DMS 273 (cell line): ENCODE results near the gene TIGD7.
"Not testable (repeated sequence)": the region's sequence is repeated elsewhere in the genome, so short reads cannot be mapped to it uniquely, and the experiment has no call there.

Source experiments
- DNase-seq: peaks from one replicate; lab custom pipeline; 2025; ENCODE audit not compliant: unreplicated experiment; lab: John Stamatoyannopoulos, UW

Gene TIGD7

DNA sequence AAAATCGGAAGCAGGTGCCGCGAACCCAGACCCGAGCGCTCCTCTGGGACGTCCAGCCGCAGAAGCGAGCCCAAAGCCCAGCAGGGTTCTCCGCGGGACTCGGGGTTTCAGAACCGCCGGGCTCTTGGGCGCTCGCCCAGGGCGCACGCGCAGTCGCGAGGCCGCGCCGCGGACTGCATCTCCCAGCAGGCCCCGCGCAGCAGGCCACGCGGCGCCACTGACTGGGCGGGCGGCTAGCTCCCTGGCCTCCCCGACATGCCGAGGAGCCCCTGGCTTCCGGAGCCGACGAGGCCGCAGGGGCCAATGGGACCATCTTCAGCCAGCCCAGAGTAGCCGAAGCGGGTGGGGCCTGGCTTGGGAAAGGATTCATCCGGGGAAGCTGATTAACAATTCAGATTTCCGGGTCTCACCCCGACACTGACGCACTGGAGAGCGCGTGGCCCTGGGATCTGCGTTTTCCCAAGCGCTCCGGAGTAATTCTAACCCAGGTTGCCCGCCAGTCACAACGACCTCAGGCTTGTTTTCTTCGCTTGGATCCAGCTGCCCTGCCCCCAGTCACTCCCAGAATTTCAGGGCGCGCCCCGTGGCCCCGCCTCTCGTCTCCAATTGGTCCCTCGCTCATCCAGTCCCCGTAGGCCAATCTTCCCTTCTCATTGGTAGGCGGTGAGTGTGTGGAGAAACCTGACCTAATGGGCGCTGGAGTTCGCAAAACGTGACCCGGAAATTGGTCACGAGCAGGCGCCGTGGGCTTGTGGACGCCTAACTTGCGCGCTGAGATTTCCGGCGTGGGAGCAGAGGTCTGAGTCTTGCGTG lies 22.3 kb downstream of the TIGD7 start, which contains the start of gene ZNF263:
ZNF263 (plus strand) TSS at position 762 of the 813 bp plus-strand sequence. CDS start 328 bp downstream, outside the sequence.
- peak; percentile 99 for DNase-seq

DNA sequence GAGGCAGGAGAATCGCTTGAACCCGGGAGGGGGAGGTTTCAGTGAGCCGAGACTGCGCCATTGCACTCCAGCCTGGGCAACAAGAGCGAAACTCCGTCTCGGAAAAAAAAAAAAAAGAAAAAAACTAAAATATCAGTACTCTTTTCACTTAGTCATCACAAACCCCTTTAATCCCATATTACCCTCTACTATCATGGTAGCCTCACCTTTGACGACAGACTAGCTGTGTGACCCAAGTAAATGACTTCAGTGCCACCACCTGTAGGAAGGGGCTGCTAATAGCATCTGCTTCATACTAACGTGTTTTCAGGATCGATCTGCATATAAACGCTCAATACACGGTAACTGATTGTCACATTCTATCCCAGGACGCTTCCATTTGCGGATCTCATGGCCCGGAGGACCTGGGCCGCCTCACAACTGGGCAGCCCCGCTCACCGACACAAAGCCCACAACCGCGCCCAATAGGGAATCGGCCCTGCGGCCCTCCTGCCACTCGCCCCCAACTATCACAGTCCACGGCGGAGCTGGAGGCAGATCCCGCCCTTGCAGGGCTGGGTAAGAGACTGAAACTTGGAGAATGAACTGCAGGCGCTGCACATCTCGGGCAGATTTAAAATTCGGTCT lies 23.0 kb downstream of the TIGD7 start:
- peak; percentile 93 for DNase-seq

DNA sequence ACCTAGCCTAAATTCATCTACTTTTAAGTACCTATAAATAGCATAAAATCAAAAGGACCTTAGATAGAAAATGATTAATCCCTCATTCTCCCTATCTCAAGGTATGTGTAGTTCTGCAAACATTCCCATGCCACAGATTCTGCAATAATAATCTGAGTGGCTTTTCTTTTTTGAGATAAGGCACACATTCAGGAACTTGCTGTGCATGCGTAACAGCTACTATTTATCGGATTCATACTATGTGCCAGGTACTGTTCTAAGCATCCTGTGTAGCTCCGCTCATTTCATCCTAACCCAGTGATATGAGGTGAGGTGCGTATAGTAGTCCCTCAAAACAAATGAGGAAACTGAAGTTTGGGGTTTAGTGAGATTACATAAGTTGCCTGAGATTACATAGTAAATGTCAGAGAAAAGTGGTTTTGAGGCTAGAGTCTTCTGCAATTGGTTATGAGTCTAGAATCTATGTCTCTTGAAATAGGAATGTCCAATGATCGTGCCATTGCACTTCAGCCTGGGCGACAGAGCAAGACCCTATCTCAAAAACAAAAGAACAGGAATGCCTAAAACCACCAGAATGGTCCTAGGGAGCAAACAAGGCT lies 23.9 kb downstream of the TIGD7 start:
- no peak for DNase-seq

DNA sequence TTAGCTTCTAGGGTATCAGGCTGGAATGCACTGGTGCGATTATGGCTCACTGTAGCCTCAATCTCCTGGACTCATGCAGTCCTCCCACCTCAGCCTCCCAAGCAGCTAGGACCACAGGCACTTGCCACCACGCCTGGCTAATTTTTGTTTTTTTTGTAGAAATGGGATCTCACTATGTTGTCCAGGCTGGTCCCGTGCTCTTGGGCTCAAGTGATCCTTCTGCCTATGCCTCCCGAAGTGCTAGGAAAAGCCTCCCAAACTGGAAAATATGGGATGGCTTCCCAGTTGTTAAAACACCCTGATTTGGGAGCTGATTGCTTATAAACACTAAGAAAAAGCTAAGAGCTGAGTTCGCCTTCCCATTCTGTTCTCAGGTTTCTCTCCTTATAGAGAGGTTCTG lies 28.6 kb downstream of the TIGD7 start:
- DNase-seq: no peak

- DNase-seq: no peak
Observed at GRCh38 chr16:3274947-3275346, 30.3 kb downstream of the TIGD7 start.

GRCh38 chr16:3274490-3274889 lies 30.7 kb downstream of the TIGD7 start:
- DNase-seq: peak; percentile 58

- DNase-seq: not testable (repeated sequence)
Observed at GRCh38 chr16:3271281-3271680, 33.9 kb downstream of the TIGD7 start.

DNA sequence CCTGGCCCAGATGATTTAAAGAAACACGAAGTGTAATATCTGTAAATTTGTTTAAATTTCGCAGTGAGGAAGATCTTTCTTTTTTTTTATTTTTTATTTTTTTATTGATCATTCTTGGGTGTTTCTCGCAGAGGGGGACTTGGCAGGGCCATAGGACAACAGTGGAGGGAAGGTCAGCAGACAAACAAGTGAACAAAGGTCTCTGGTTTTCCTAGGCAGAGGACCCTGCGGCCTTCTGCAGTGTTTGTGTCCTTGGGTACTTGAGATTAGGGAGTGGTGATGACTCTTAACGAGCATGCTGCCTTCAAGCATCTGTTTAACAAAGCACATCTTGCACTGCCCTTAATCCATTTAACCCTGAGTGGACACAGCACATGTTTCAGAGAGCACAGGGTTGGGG lies 34.5 kb downstream of the TIGD7 start:
- not testable (repeated sequence) for DNase-seq

DNA sequence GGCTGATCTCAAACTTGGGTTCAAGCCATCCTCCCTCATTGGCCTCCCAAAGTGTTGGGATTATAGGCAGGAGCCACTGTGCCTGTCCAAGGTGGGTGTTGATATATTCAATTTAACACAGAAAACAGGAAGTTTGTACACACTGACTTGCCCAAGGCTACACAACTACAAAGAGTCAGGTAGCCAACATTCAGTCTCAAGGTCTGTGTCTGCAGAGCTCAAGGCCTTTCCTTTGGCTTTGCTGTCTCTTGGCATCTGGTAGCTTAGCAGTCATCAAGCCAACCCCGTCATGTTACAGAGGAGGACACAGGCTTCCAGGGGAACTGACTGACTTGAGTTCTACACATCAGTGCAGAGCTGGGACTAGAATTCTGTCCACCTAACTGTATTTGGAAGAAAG lies 36.9 kb downstream of the TIGD7 start:
- no peak for DNase-seq

DNA sequence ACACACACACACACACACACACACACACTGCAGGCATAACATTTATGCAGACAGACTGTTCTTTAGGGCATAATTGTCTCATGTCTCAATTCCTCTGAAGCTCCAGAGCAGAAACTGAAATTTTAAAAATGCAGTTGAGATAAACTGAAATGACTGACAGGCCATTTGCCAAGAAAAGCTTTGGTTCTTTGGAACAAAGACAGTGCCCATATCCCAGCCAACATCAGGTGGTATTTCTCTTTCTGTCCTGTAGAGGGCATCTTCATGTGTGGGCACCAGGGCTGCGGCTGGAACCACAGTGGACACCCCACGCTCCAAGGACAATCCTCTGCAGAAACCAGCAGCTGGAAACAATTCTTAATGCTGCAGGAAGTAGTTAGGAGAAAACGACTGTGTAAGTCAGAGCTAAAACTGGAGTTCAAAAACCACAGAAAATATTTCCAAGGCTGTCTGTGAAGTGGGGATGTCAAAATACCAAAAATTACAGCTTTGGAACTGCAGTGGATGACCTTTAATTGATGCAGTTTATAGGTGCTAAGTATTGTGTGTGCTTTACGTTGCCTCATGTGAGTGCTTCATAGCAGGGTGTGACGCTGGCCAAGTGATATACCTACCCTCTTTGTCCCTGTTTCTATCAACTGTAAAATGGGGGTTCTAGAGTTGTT lies 38.2 kb downstream of the TIGD7 start:
- peak; percentile 76 for DNase-seq

DNA sequence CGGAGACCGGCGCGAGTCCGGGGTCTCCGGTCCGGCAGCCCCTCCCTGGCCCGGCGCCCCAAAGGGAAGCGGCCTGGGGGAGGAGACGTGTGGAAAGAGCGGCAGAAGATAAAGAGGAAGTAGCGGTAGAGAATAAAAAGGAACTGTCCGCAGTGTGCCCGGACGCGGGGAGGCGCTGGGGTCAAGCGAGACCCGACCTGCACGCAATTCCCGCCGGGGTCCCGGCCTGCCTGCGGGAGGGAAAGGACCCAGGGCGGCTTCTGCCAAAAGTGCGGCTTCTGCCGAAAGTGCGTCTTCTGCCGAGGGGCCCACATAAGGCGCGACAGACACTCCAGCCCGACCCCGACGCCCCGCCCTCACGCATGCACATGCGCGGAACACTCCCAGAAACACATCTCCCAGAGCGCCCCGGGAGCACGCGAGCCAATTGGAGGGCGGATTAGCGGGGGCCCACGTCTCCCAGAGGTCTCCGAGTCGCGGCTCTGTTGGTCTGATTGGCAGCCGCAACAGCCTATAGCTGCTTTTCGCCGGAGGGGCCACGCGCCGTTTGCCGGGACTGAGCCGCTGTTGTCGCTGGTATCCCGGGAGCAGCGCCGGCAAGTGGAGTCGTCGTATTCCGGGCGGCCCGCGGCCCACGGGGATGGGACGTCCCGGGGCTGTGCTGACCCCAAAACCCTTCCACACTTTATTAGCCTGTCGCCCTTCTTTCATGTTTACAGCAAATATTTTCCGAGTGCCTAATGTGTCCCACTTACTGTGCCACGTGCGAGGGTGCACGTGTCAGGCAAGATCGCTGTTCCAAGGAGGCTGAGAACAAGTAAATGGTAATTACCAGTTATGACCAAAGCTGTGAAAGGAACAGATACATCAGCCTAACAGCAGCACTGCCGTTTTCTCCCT lies 40.8 kb downstream of the TIGD7 start:
- peak; percentile 99 for DNase-seq

DNA sequence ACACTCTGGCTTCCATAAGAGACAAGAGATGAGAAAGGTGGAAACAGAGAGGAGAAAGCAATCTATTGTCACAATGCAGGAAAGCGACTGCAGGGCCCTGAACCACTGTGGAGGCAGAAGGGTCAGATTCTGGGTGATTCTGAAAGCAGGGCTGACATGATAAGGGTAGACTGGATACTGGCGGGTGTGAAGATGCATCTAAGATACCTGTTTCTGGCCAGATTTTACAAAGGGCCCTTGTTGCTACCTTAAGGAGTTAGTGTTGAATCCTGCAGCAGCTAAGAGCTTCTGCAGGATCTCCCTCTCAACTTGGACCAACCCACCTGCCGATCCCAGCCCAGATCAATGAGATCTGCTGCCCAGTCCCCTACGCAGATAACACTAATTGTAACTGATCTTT lies 42.7 kb downstream of the TIGD7 start:
- no peak for DNase-seq

DNA sequence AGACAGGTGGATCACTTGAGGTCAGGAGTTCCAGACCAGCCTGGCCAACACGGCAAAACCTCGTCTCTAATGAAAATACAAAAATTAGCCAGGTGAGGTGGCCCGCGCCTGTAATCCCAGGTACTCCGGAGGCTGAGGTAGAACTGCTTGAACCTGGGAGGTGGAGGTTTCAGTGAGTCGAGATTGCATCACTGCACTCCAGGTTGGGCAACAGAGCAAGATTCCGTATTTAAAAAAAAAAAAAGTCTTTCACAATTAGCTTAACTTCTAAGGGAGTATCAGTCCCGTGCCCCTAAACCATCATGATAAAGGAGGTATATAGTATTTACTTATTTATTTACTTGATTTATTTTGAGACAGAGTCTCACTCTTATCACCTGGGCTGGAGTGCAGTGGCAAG lies 45.4 kb downstream of the TIGD7 start:
- DNase-seq: no peak

- no peak for DNase-seq
Observed at GRCh38 chr16:3256866-3257465, 48.3 kb downstream of the TIGD7 start.

DNA sequence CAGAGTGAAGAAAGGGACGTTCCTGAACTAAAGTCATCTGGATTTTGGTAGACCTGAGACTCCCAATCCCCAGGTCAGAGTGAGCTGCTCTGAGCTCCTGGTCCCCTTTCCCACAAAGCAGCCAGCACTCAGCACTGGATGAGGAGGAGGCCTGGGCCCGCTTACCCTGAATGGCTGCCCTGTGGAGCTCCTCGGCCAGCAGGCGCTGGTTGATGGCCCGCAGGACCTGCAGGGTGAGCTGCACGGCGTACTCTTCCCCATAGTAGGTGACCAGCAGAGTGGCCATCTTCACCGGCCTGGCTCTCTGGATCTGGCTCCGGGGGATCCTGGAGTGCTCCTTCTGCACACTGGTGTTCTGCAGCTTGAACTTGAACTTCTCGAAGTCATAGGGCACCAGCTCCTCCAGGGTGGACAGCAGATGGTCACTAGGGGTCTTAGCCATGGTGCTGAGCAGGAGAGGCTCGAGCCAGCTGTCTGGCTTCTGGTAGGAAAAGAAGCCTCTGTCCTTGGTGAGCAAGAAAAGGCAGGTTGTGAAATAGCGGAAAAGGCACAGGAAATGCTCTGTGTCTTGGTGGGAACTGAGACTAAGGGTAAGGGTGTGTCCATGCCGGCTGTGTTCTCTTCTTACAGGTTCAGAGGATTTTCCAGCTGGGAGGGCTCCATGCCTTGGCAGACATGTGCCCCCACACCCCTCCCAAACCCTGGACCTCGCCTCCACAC lies 48.9 kb downstream of the TIGD7 start, which contains the start of gene MEFV:
MEFV (minus strand) TSS at position 488 of the 720 bp plus-strand sequence; CDS start at position 442, 46 bp downstream.
- peak; percentile 70 for DNase-seq

DNA sequence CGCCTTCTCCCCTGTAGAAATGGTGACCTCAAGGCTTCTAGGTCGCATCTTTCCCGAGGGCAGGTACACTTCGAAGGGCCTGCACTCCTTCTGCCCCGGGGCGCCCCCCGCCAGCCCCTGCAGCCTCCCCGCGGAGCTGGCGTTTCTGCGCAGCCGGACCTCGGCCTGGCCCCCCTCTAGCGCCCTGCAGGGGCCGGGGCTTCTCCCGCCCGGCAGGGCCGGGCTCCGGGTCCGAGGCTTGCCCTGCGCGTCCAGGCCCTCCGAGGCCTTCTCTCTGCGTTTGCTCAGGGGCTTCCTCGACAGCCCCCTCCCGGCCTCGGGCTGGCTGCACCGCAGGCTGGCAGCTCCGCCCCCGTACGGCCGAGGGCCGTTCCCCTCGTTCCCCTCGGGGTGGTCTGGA lies 50.9 kb downstream of the TIGD7 start:
- no peak for DNase-seq

GRCh38 chr16:3252967-3253366 lies 52.3 kb downstream of the TIGD7 start:
- peak; percentile 82 for DNase-seq

- DNase-seq: no peak
Observed at GRCh38 chr16:3249451-3249850, 55.8 kb downstream of the TIGD7 start.

- no peak for DNase-seq
Observed at GRCh38 chr16:3249020-3249419, 56.2 kb downstream of the TIGD7 start.
